Stimulated activated CD4-positive, alpha-beta T cell treated with anti-CD3 and anti-CD28 coated beads, Interleukin-15, amount 100 ng/mL, for 48 hours (primary cell): ENCODE results near the gene SLITRK1.

Experiments
- DNase-seq, 2 donors: peaks; one replicate each; pipeline ENCODE4 v3.0.0-alpha.2; 2020; ENCODE audit warnings: low read depth in 2 of 2

Gene SLITRK1

DNA sequence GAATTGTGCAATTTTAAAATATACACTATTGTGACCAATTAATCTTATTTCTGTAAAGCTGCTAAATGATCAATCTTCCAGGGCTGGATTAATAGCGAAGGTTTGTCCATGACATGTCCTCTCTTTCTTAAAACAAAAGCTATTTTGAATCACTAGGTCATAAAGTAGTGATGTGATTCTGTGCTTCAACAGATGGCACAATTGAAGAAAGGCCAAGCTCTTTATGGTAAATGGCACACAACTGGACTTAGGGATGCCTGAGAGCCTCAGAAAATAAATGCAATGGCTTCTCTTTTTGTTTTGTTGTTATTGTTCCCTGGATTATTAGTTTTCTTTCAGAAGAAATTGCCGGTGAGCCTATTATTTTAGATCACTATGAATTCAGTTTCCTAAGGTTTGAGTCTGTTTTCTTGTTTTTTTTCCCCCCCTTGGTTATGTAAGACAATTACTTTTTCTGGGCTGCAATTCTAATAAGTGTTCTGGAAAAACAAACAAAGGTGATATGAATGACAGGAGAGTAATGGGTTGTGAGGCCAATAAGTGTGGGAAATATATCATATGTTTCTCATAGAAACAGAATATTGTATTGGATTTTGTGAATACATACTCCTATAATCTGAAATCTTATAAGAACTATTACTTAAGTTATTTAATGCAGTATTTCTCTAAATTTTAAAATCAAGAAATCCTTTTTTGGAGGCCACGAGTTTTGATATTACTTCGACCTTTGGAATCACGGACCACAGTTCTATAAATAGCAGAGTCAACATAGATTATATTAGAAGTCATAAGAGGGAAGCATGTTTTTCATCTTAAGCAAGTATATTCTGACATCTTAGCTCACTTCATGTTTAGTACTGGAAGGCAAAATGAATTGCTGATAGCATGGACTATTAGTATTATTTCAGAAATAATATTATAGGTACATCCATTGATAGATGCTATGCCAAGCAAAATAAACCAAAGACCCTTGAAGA is 16.8 kb downstream of the SLITRK1 start:
- DNase-seq = no peak

DNA sequence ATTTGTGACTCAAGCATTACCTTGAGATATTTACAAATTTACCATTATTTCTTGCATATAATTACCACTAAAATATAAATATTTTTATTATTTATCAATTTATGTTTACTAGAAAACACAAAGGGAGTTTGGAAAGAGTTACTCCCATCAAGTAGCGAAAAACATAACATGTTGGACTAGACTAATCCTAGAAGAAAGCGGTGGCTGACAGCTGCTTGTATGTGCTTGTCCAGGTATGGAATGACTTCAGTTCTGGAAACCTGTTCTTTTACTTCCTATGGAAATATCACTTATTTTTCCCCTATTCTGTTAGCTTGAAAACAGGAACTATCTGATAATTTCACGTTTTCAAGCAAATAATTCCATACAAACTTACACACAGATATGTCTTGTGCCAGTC is 28.5 kb downstream of the SLITRK1 start:
- no peak for DNase-seq

DNA sequence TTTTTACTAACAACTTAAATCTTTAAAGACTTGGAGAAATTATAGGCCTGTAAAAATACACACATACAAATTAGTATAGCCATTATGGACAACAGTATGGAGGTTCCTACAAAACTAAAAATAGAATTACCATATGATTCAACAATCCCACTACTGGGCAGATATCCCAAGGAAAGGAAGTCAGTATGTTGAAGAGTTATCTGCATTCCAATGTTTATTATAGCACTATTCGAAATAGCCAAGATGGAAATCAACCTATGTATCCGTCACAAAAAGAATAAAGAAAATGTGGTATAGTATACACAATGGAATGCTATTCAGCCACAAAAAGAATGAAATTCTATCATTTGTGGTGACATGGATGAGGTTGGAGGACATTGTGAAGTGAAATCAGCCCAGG is 37.2 kb downstream of the SLITRK1 start:
- DNase-seq = no peak

GRCh38 chr13:83839146-83839545 is 43.1 kb downstream of the SLITRK1 start:
- DNase-seq = no peak

GRCh38 chr13:83831796-83832195 is 50.5 kb downstream of the SLITRK1 start:
- DNase-seq = no peak

DNA sequence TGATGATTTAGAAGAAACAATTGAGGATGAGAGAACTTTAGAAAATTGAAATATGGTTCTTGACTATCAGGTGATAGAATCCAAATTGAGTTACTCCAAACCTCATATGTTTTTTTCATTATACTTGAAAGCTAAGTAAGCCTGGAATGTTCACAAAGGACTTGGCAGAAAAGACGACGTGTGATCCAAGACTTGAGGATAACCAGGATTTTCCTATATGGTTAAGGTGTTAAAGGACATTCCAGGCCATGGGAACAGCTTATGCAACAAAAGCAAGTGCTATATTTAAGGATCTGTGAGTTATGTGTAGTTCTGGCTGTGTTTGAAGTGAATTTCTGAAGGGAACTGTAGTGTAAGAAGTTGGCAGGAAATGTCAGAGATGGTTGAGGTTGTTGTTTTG is 52.5 kb downstream of the SLITRK1 start:
- no peak for DNase-seq

DNA sequence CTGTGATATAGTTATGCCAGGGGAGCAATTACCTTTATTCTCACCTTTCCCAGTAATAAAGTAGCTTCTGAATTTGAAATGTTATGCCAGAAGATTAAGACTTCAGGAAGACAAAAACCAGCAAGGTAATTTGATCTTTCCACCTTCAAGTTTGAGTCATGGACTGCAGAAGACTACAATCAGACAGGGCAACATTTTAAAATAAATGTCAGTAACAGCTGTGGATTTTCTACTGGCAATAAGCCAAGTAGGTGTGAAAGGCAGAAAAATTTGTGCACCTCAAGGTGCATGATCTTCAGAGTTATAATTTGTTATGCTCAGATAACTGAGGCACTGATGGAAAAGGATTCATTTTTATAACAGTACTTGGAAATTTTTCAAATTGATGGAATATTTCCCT is 54.9 kb downstream of the SLITRK1 start:
- DNase-seq = no peak
